HEK293 (cell line): Measurements from ENCODE around the gene HILPDA.

Experiments used
- TF ChIP-seq, protein P1 (sequence below): fragments of 450-650 bp; formaldehyde crosslinking; IDR thresholded peaks from 2 replicates; pipeline ENCODE4 v1.5.1; 2016; ENCODE audit warnings: missing biosample characterization, missing genetic modification characterization, low read depth
- TF ChIP-seq, protein P2 (sequence below): fragments of 450-650 bp; formaldehyde crosslinking; IDR thresholded peaks from 2 replicates; pipeline ENCODE4 v1.5.1; 2016; ENCODE audit warnings: missing biosample characterization, missing genetic modification characterization

DNA sequence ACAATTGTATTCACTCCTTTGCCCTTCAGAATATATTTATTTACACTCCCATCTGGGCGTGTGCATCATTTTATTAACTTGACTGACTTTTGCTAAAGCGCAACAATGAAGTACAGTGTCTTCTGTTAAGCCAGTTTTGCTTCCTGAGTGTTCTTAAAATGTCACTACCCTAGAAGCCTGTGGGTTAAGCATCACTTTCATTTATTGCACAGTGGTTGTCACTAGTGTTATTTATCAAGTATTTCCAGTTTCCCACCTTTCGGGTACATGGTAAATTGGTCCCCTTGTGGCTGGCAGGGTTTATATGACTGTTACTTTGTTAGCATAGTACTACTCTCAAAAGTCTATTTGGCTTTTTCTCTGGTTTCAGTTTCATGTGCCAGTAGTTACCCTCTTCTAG lies 3.3 kb downstream of the HILPDA start:
- TF ChIP-seq, protein P1, sequence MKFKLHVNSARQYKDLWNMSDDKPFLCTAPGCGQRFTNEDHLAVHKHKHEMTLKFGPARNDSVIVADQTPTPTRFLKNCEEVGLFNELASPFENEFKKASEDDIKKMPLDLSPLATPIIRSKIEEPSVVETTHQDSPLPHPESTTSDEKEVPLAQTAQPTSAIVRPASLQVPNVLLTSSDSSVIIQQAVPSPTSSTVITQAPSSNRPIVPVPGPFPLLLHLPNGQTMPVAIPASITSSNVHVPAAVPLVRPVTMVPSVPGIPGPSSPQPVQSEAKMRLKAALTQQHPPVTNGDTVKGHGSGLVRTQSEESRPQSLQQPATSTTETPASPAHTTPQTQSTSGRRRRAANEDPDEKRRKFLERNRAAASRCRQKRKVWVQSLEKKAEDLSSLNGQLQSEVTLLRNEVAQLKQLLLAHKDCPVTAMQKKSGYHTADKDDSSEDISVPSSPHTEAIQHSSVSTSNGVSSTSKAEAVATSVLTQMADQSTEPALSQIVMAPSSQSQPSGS (tag by site-specific recombination): no peak
- TF ChIP-seq, protein P2, sequence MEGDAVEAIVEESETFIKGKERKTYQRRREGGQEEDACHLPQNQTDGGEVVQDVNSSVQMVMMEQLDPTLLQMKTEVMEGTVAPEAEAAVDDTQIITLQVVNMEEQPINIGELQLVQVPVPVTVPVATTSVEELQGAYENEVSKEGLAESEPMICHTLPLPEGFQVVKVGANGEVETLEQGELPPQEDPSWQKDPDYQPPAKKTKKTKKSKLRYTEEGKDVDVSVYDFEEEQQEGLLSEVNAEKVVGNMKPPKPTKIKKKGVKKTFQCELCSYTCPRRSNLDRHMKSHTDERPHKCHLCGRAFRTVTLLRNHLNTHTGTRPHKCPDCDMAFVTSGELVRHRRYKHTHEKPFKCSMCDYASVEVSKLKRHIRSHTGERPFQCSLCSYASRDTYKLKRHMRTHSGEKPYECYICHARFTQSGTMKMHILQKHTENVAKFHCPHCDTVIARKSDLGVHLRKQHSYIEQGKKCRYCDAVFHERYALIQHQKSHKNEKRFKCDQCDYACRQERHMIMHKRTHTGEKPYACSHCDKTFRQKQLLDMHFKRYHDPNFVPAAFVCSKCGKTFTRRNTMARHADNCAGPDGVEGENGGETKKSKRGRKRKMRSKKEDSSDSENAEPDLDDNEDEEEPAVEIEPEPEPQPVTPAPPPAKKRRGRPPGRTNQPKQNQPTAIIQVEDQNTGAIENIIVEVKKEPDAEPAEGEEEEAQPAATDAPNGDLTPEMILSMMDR (tag by site-specific recombination): no peak
